Pancreas (tissue), 10 donors: ENCODE results near the gene CBFA2T2. TPM values are rescaled to one million over a fixed set of nuclear protein-coding genes. Genes with fewer than 3 reads are reported as not detected.

Experiments
- ATAC-seq, 4 donors: fragments of 200-7000 bp; cut with Tn5 transposase; one replicate each; pipeline versions ENCODE4 v1.8.0 to v1.9.1; 2020; ENCODE audit warnings: mild to moderate bottlenecking in 4 of 4, moderate library complexity in 4 of 4
- DNase-seq, 6 donors: peaks; one replicate each; pipeline ENCODE4 v3.0.0-alpha.2; 2020
- FAIRE-seq: peaks from 2 replicates; lab custom pipeline; 2012; peaks lifted over from hg19 to GRCh38; lab: Jason Lieb, UNC
- H3K27ac ChIP-seq, 4 donors: fragments of 200-600 bp; sonication (generic); 1 replicate in 3 of 4; 2 replicates in 1 of 4; pipeline versions ENCODE4 v1.5.0 to v1.8.0; 2020
- H3K27me3 ChIP-seq, 4 donors: fragments of 200-600 bp; one replicate each; pipeline ENCODE4 v1.8.0; 2021
- H3K36me3 ChIP-seq, 3 donors: fragments of 200-600 bp; sonication (generic) in 1 of 3; one replicate each; pipeline versions ENCODE4 v1.5.0 to v1.8.0; 2020 to 2021
- H3K4me1 ChIP-seq, 3 donors: fragments of 200-600 bp; one replicate each; pipeline ENCODE4 v1.8.0; 2021
- H3K4me3 ChIP-seq, 4 donors: fragments of 200-600 bp; sonication (generic) in 2 of 4; one replicate each; pipeline versions ENCODE4 v1.5.0 to v1.8.0; 2020 to 2021
- H3K9me3 ChIP-seq, 4 donors: fragments of 200-600 bp; one replicate each; pipeline ENCODE4 v1.8.0; 2021
- CTCF ChIP-seq, 4 donors: fragments of 200-600 bp; sonication (generic) in 3 of 4; IDR thresholded peaks; one replicate each; pipeline versions ENCODE4 v1.5.0 to v1.8.0; 2021; ENCODE audit warnings: antibody characterized with exemption in 4 of 4
- WGBS, 2 donors: extraction: QIAGEN DNeasy Blood & Tissue Kit; methylation state at CpG; one replicate each; pipeline ENCODE4 v1.1.7; 2013; 5-methylcytosine and 5-hydroxymethylcytosine counted together
- intact Hi-C, 3 donors: fragments of 100-400 bp; cut with DNase I; formaldehyde crosslinking; loops; one replicate each; pipeline versions ENCODE4 v1.11.1 to v1.14.2; 2022
- polyA plus RNA-seq, 2 donors: library from polyadenylated mRNA; stranded (reverse); fragments of 200-250 nt; gene quantifications; one replicate each; pipeline ENCODE4 v1.2.3, GENCODE V29; 2013
- total RNA-seq, 6 donors: library from RNA; stranded (reverse); fragmentation: NEBNext Ultra II Directional in 4 of 6; extraction: Animal tissue kit (Norgen Biotek cat#: 25700) in 4 of 6; gene quantifications; one replicate each; pipeline versions ENCODE4 v1.2.1 to v1.2.4, GENCODE V29; 2021 to 2023
- donor health status: healthy with polysubstance abuse.
- donor health status: DM: no; HTN: no; CAD: no; lungs with moderate emphysema.
- donor health status: DM: no; HTN: no; CAD: no.
- donor health status: control.
- donor health status: control.
- donor health status: Bipolar disorder and iron deficiency.
- donor health status: DM: yes; HTN: yes; CAD: no.
- donor health status: DM: no; HTN: no; CAD: no.
- donor health status: DM: no; HTN: no; CAD: no.
- donor health status: DM: yes; HTN: yes; CAD: no.

The CBFA2T2 gene
- total and polyA plus RNA-seq, 8 donors = 4.7 to 11.6 (median 7.5) TPM

- Histone ChIP-seq H3K27ac (no peak overlapping the region), H3K27me3 (no peaks in the 10 kb centered on the region), H3K4me1 (peaks cover 32 to 40% (median 40%) of the 10 kb centered on the region in 3 donors), H3K9me3 (no peaks in the 10 kb centered on the region), H3K36me3 (no peaks in the 10 kb centered on the region), H3K4me3 (no peak overlapping the region)
- no peak for TF ChIP-seq CTCF (IDR thresholded peaks at IDR 0.05)
- WGBS, 2 donors = 69 to 75% methylated on average over 10 of the region's 10 CpGs
- peak in 3 of 6 donors; percentile 23 to 39 (median 33) for DNase-seq
- no peak for ATAC-seq
- intact Hi-C loops = no loop called here
- FAIRE-seq = no peak
Measured at GRCh38 chr20:33650753-33651561, 161.1 kb downstream of the CBFA2T2 start.

- no peak for TF ChIP-seq CTCF (IDR thresholded peaks at IDR 0.05)
- H3K9me3 ChIP-seq = no peaks in the 10 kb centered on the region
- WGBS, 2 donors = 79 to 81% methylated on average over 13 of the region's 13 CpGs
- H3K4me3 ChIP-seq = no peak overlapping the region
- DNase-seq (no peak), FAIRE-seq (no peak), ATAC-seq (no peak)
- H3K27me3 ChIP-seq = no peaks in the 10 kb centered on the region
- no peaks in the 10 kb centered on the region for H3K36me3 ChIP-seq
- intact Hi-C loops = no loop called here
- no peak overlapping the region for H3K27ac ChIP-seq
- peaks cover 32 to 40% (median 40%) of the 10 kb centered on the region in 3 donors for H3K4me1 ChIP-seq
Measured at GRCh38 chr20:33651562-33652048, 161.7 kb downstream of the CBFA2T2 start.

GRCh38 chr20:33653218-33653899 lies 163.5 kb downstream of the CBFA2T2 start:
- intact Hi-C loops = no loop called here
- Histone ChIP-seq H3K27ac (peak overlapping the region; percentile 77 to 91 (median 82)), H3K4me3 (no peak overlapping the region), H3K4me1 (peaks cover 25 to 34% (median 33%) of the 10 kb centered on the region in 3 donors), H3K36me3 (peaks cover 0 to 7% (median 0%) of the 10 kb centered on the region in 3 donors), H3K27me3 (no peaks in the 10 kb centered on the region), H3K9me3 (no peaks in the 10 kb centered on the region)
- peak; percentile 61 to 79 (median 70) for ATAC-seq
- peak in 4 of 6 donors; percentile 69 to 71 (median 70) for DNase-seq
- FAIRE-seq = no peak
- peak; percentile 34 to 70 (median 60) for TF ChIP-seq CTCF (IDR thresholded peaks at IDR 0.05)
- 29 to 33% methylated on average over 16 of the region's 16 CpGs for WGBS, 2 donors

- H3K27me3 ChIP-seq = no peaks in the 10 kb centered on the region
- ATAC-seq = peak; percentile 89 to 94 (median 91)
- no peak for FAIRE-seq
- H3K4me3 ChIP-seq = no peak overlapping the region
- WGBS, 2 donors = 25 to 29% methylated on average over 11 of the region's 11 CpGs
- H3K9me3 ChIP-seq = no peaks in the 10 kb centered on the region
- H3K36me3 ChIP-seq = peaks cover 0 to 7% (median 0%) of the 10 kb centered on the region in 3 donors
- no peak for TF ChIP-seq CTCF (IDR thresholded peaks at IDR 0.05)
- H3K27ac ChIP-seq = peak overlapping the region; percentile 77 to 91 (median 82)
- H3K4me1 ChIP-seq = peaks cover 21 to 27% (median 27%) of the 10 kb centered on the region in 3 donors
- intact Hi-C loops = no loop called here
- peak; percentile 97 to 99 (median 98) for DNase-seq
Measured at GRCh38 chr20:33653900-33654596, 164.2 kb downstream of the CBFA2T2 start.
